A549 (cell line): ENCODE data around the gene UGT1A5.

Experiments
- CHD2 ChIP-seq: fragments of 150-350 bp; IDR thresholded peaks from 2 replicates; pipeline ENCODE4 v1.6.1; 2014; ENCODE audit warnings: low read length; ENCODE audit not compliant: partially characterized antibody
- HOXB5 ChIP-seq: fragments of 250-450 bp; sonication (Bioruptor Pico); IDR thresholded peaks from 2 replicates; pipeline ENCODE4 v1.5.0; 2020; ENCODE audit warnings: mild to moderate bottlenecking, moderate library complexity
- KDM1A ChIP-seq: fragments of 200-600 bp; sonication (generic); IDR thresholded peaks from 2 replicates; pipeline ENCODE4 v1.6.1; 2016; ENCODE audit warnings: low read depth, mild to moderate bottlenecking
- MYC ChIP-seq: IDR thresholded peaks from 2 replicates; pipeline ENCODE4 v1.6.1; 2012; ENCODE audit warnings: mild to moderate bottlenecking, inconsistent platforms, low read length, improper control_type of control experiment, borderline replicate concordance
- POLR2A ChIP-seq: IDR thresholded peaks from 2 replicates; pipeline ENCODE4 v1.6.1; 2012; ENCODE audit warnings: mild to moderate bottlenecking, low read length
- RCOR1 ChIP-seq: fragments of 150-350 bp; IDR thresholded peaks from 2 replicates; pipeline ENCODE4 v1.6.1; 2014; ENCODE audit warnings: antibody characterized with exemption, low read length, low read depth
- RFX5 ChIP-seq: fragments of 450-650 bp; IDR thresholded peaks from 2 replicates; pipeline ENCODE4 v1.7.1; 2014; ENCODE audit warnings: antibody characterized with exemption, mild to moderate bottlenecking, moderate library complexity
- SREBF2 ChIP-seq: fragments of 450-650 bp; IDR thresholded peaks from 2 replicates; pipeline ENCODE4 v1.6.1; 2014; ENCODE audit warnings: mild to moderate bottlenecking, moderate library complexity
- ZC3H11A ChIP-seq: fragments of 450-650 bp; IDR thresholded peaks from 2 replicates; pipeline ENCODE4 v1.6.1; 2014; ENCODE audit warnings: antibody characterized with exemption, mild to moderate bottlenecking
- TF ChIP-seq, protein P1 (sequence below): fragments of >200 bp; sonication (Bioruptor Twin); formaldehyde crosslinking; IDR thresholded peaks from 3 replicates; pipeline ENCODE4 v1.5.1; 2016
- TF ChIP-seq, protein P2 (sequence below): fragments of 450-650 bp; IDR thresholded peaks from 2 replicates; pipeline ENCODE4 v1.6.1; 2014; ENCODE audit warnings: antibody characterized with exemption
- TF ChIP-seq, protein P3 (sequence below): fragments of 150-350 bp; IDR thresholded peaks from 2 replicates; pipeline ENCODE4 v1.6.1; 2014; ENCODE audit warnings: low read depth, mild to moderate bottlenecking, low read length
- TF ChIP-seq, protein P4 (sequence below): fragments of 200-600 bp; sonication (generic); IDR thresholded peaks from 2 replicates; pipeline ENCODE4 v1.6.1; 2016; ENCODE audit warnings: antibody characterized with exemption, mild to moderate bottlenecking, moderate library complexity

DNA sequence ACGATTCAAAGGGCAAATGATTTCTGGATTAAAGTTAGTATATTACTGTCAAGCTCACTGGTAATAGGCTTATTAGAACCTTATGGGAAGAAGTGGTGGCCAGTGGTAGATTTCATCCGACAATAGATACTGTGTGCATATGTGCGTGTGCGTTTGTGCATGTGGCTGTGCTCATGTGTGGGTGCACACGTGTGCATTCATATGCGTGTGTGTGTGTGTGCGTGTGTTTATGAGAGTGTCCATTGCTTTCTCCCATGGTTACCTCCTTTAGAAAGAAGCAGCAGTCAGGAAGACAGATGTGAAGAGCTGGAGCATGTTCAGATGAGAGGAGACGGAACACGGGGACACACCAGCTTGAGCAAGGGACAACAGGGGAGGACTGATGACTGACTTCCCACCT lies 56.6 kb downstream of the UGT1A5 start:
- TF ChIP-seq RCOR1 (no peak), SREBF2 (no peak), HOXB5 (no peak), RFX5 (no peak), CHD2 (no peak), POLR2A (no peak), ZC3H11A (no peak), MYC (no peak), KDM1A (no peak)
- TF ChIP-seq, protein P1, sequence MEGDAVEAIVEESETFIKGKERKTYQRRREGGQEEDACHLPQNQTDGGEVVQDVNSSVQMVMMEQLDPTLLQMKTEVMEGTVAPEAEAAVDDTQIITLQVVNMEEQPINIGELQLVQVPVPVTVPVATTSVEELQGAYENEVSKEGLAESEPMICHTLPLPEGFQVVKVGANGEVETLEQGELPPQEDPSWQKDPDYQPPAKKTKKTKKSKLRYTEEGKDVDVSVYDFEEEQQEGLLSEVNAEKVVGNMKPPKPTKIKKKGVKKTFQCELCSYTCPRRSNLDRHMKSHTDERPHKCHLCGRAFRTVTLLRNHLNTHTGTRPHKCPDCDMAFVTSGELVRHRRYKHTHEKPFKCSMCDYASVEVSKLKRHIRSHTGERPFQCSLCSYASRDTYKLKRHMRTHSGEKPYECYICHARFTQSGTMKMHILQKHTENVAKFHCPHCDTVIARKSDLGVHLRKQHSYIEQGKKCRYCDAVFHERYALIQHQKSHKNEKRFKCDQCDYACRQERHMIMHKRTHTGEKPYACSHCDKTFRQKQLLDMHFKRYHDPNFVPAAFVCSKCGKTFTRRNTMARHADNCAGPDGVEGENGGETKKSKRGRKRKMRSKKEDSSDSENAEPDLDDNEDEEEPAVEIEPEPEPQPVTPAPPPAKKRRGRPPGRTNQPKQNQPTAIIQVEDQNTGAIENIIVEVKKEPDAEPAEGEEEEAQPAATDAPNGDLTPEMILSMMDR = no peak
- TF ChIP-seq, protein P2, sequence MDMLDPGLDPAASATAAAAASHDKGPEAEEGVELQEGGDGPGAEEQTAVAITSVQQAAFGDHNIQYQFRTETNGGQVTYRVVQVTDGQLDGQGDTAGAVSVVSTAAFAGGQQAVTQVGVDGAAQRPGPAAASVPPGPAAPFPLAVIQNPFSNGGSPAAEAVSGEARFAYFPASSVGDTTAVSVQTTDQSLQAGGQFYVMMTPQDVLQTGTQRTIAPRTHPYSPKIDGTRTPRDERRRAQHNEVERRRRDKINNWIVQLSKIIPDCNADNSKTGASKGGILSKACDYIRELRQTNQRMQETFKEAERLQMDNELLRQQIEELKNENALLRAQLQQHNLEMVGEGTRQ = no peak
- TF ChIP-seq, protein P3, sequence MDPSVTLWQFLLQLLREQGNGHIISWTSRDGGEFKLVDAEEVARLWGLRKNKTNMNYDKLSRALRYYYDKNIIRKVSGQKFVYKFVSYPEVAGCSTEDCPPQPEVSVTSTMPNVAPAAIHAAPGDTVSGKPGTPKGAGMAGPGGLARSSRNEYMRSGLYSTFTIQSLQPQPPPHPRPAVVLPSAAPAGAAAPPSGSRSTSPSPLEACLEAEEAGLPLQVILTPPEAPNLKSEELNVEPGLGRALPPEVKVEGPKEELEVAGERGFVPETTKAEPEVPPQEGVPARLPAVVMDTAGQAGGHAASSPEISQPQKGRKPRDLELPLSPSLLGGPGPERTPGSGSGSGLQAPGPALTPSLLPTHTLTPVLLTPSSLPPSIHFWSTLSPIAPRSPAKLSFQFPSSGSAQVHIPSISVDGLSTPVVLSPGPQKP = no peak
- TF ChIP-seq, protein P4, sequence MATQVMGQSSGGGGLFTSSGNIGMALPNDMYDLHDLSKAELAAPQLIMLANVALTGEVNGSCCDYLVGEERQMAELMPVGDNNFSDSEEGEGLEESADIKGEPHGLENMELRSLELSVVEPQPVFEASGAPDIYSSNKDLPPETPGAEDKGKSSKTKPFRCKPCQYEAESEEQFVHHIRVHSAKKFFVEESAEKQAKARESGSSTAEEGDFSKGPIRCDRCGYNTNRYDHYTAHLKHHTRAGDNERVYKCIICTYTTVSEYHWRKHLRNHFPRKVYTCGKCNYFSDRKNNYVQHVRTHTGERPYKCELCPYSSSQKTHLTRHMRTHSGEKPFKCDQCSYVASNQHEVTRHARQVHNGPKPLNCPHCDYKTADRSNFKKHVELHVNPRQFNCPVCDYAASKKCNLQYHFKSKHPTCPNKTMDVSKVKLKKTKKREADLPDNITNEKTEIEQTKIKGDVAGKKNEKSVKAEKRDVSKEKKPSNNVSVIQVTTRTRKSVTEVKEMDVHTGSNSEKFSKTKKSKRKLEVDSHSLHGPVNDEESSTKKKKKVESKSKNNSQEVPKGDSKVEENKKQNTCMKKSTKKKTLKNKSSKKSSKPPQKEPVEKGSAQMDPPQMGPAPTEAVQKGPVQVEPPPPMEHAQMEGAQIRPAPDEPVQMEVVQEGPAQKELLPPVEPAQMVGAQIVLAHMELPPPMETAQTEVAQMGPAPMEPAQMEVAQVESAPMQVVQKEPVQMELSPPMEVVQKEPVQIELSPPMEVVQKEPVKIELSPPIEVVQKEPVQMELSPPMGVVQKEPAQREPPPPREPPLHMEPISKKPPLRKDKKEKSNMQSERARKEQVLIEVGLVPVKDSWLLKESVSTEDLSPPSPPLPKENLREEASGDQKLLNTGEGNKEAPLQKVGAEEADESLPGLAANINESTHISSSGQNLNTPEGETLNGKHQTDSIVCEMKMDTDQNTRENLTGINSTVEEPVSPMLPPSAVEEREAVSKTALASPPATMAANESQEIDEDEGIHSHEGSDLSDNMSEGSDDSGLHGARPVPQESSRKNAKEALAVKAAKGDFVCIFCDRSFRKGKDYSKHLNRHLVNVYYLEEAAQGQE = no peak
